GM23338 (cell line): ENCODE measurements around the gene GPR3. TPM values are rescaled to one million over a fixed set of nuclear protein-coding genes. Genes with fewer than 3 reads are reported as not detected.

Experiments
- ATAC-seq: fragments of 200-7000 bp; cut with Tn5 transposase; 3 replicates; pipeline ENCODE4 v1.9.1; 2020
- DNase-seq: peaks from one replicate; pipeline ENCODE4 v3.0.0-alpha.2; 2015; ENCODE audit warnings: low spot score
- H2AFZ ChIP-seq: fragments of 200-600 bp; sonication (generic); 2 replicates; pipeline ENCODE4 v1.8.0; 2016; ENCODE audit warnings: antibody characterized with exemption, mild to moderate bottlenecking, moderate library complexity
- H3F3A ChIP-seq: fragments of 200-600 bp; sonication (generic); replicated peaks from 2 replicates; pipeline ENCODE4 v1.8.0; 2017; ENCODE audit warnings: antibody characterized with exemption, mixed run types, low read depth
- H3K27ac ChIP-seq: fragments of 200-600 bp; sonication (generic); 2 replicates; pipeline ENCODE4 v1.6.1; 2016; ENCODE audit warnings: low read depth
- H3K27me3 ChIP-seq: fragments of 200-600 bp; sonication (generic); 2 replicates; pipeline ENCODE4 v1.8.0; 2016; ENCODE audit warnings: mild to moderate bottlenecking, mixed run types, moderate library complexity; ENCODE audit not compliant: insufficient read depth
- H3K36me3 ChIP-seq: fragments of 200-600 bp; sonication (generic); 2 replicates; pipeline ENCODE4 v1.8.0; 2016; ENCODE audit warnings: mild to moderate bottlenecking; ENCODE audit not compliant: insufficient read depth
- H3K4me1 ChIP-seq: fragments of 200-600 bp; sonication (generic); 2 replicates; pipeline ENCODE4 v1.8.0; 2016; ENCODE audit warnings: mild to moderate bottlenecking, moderate library complexity; ENCODE audit not compliant: insufficient read depth
- H3K4me2 ChIP-seq: fragments of 200-600 bp; sonication (generic); 2 replicates; pipeline ENCODE4 v1.7.1; 2017; ENCODE audit warnings: mixed run types
- H3K4me3 ChIP-seq: fragments of 200-600 bp; sonication (generic); 2 replicates; pipeline ENCODE4 v1.6.1; 2016; ENCODE audit warnings: mixed run types
- H3K79me2 ChIP-seq: fragments of 200-600 bp; sonication (generic); replicated peaks from 2 replicates; pipeline ENCODE4 v1.8.0; 2017; ENCODE audit warnings: mild to moderate bottlenecking; ENCODE audit not compliant: insufficient read depth
- H3K9me2 ChIP-seq: fragments of 200-600 bp; sonication (generic); 2 replicates; pipeline ENCODE4 v1.8.0; 2017; ENCODE audit not compliant: insufficient read depth
- H4K20me1 ChIP-seq: fragments of 200-600 bp; sonication (generic); replicated peaks from 2 replicates; pipeline ENCODE4 v1.8.0; 2017; ENCODE audit warnings: mild to moderate bottlenecking; ENCODE audit not compliant: insufficient read depth
- H3K27ac Mint-ChIP-seq: 2 replicates; pipeline ENCODE4 v1.8.0; 2020; ENCODE audit warnings: inconsistent platforms, mild to moderate bottlenecking, moderate library complexity, mixed read lengths
- H3K27me3 Mint-ChIP-seq: 3 replicates; pipeline ENCODE4 v1.8.0; 2022; ENCODE audit warnings: low read depth, mild to moderate bottlenecking, moderate library complexity, mixed read lengths, inconsistent platforms; ENCODE audit not compliant: insufficient read depth, poor library complexity
- H3K36me3 Mint-ChIP-seq: 3 replicates; pipeline ENCODE4 v1.8.0; 2021; ENCODE audit warnings: low read depth, mild to moderate bottlenecking, inconsistent platforms, moderate library complexity, mixed read lengths
- H3K4me1 Mint-ChIP-seq: 3 replicates; pipeline ENCODE4 v1.8.0; 2020; ENCODE audit warnings: mild to moderate bottlenecking, inconsistent platforms, mixed read lengths
- H3K4me3 Mint-ChIP-seq: 3 replicates; pipeline ENCODE4 v1.8.0; 2021; ENCODE audit warnings: moderate library complexity, mild to moderate bottlenecking, inconsistent platforms, mixed read lengths
- H3K9me3 Mint-ChIP-seq: 3 replicates; pipeline ENCODE4 v1.8.0; 2020; ENCODE audit warnings: moderate library complexity, mild to moderate bottlenecking, inconsistent platforms, mixed read lengths
- CTCF ChIP-seq, 2 experiments: fragments of 200-600 bp in 1 of 2; sonication (generic) in 1 of 2; conservative IDR thresholded peaks; 2 replicates each; pipeline versions ENCODE4 v1.5.1 to v1.6.1; 2016 to 2017; ENCODE audit warnings: antibody characterized with exemption in 2 of 2, low read depth in 2 of 2, mild to moderate bottlenecking in 2 of 2, moderate library complexity in 1 of 2
- EZH2 ChIP-seq: fragments of 200-600 bp; sonication (generic); IDR thresholded peaks from one replicate; pipeline ENCODE4 v1.8.0; 2017; ENCODE audit warnings: antibody characterized with exemption, mild to moderate bottlenecking, low read depth; ENCODE audit not compliant: unreplicated experiment
- JUNB ChIP-seq: IDR thresholded peaks from one replicate; pipeline ENCODE4 v1.6.1; 2016; ENCODE audit warnings: antibody characterized with exemption; ENCODE audit not compliant: unreplicated experiment
- NANOG ChIP-seq: IDR thresholded peaks from 2 replicates; pipeline ENCODE4 v1.6.1; 2016; ENCODE audit warnings: antibody characterized with exemption, borderline replicate concordance
- POLR2AphosphoS5 ChIP-seq: IDR thresholded peaks from 2 replicates; pipeline ENCODE4 v1.6.1; 2016; ENCODE audit warnings: antibody characterized with exemption, low read depth
- ZNF331 ChIP-seq: fragments of 250-450 bp; sonication (Bioruptor Pico); IDR thresholded peaks from 2 replicates; pipeline ENCODE4 v1.5.0; 2020; ENCODE audit warnings: low read depth, mild to moderate bottlenecking, moderate library complexity
- ZNF462 ChIP-seq: fragments of 250-450 bp; sonication (Bioruptor Pico); IDR thresholded peaks from 2 replicates; pipeline ENCODE4 v1.5.0; 2020; ENCODE audit warnings: mild to moderate bottlenecking, moderate library complexity
- polyA plus RNA-seq: library from polyadenylated mRNA; unstranded; fragments of >200 nt; fragmentation: Nextera tagmentation; extraction: Ambion mirVana; gene quantifications from 2 replicates; pipeline ENCODE4 v1.2.1, GENCODE V29; 2016
- total RNA-seq: library from RNA; depleted of rRNA; stranded (reverse); fragments of >200 nt; shearing (Covaris generic); gene quantifications from 2 replicates; pipeline ENCODE4 v1.2.3, GENCODE V29; 2014
- TF ChIP-seq, protein P1 (sequence below): IDR thresholded peaks from one replicate; pipeline ENCODE4 v1.6.1; 2018; ENCODE audit warnings: antibody characterized with exemption; ENCODE audit not compliant: unreplicated experiment

Gene GPR3
- total and polyA plus RNA-seq, 2 experiments from 2014 or later: 5.9 to 9.1 TPM

GRCh38 chr1:27374362-27375086, 17.9 kb upstream of the GPR3 start, which contains the start of gene FCN3:
Gene FCN3, minus strand, starts transcription at chr1:27374824. Its CDS starts 6 bp downstream, at chr1:27374818.
- Mint-ChIP-seq H3K27me3 (no peaks in the 10 kb centered on the region), H3K4me3 (no peak within 1 kb of the TSS), H3K4me1 (peaks cover 7% of the 10 kb centered on the region; the same call in 1 of the 3 replicates), H3K9me3 (no peaks in the 10 kb centered on the region), H3K36me3 (no peaks in the 10 kb centered on the region), H3K27ac (no peak within 1 kb of the TSS)
- no peaks in the 10 kb centered on the region for H3F3A ChIP-seq
- no peak for DNase-seq
- no peak within 1 kb of the TSS for H2AFZ ChIP-seq
- H3K4me1 ChIP-seq: no peaks in the 10 kb centered on the region; the same call in 1 of the 2 replicates
- H3K27ac ChIP-seq: no peak within 1 kb of the TSS
- H3K9me2 ChIP-seq: no peaks in the 10 kb centered on the region
- H3K27me3 ChIP-seq: no peaks in the 10 kb centered on the region
- no peaks in the 10 kb centered on the region for H3K36me3 ChIP-seq
- H3K79me2 ChIP-seq: no peaks in the 10 kb centered on the region
- H3K4me2 ChIP-seq: no peak within 1 kb of the TSS
- no peak for TF ChIP-seq ZNF331
- H4K20me1 ChIP-seq: no peaks in the 10 kb centered on the region
- H3K4me3 ChIP-seq: no peak within 1 kb of the TSS
- no peak for ATAC-seq

DNA sequence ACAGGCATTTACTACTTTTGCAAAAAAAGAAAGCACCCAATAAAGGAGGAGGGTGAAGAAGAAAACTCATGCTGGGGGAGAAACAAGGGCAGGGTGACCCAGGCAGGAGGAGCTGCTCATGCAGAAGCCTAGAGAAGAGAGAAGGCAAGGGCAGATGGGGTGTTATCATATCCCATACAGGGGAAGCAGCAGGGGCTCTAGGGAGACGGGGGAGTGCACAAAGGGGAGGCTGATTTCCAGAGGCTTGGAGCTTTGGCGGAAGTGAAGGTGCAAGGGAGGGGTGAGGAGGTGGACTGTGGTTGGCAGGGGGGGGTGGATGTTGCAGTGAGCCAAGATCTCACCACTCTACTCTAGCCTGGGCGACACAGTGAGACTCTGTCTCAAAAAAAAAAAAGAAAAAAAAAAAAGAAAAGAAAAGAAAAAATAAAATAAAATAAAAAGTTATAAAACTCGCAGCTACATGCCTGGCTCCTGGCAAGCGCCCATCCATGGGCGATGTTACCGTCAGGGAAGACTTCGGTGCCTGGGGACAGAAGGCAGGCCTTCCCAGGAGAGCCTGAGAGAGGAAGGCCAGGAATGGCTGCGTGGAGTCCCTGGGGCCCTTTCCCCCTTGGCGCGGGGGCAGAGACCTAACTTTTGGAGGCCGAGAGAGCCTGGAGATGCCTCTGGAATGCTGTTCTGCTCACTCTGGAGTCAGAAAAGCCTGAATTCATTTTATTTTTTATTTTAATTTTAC, 14.5 kb upstream of the GPR3 start:
- H3K79me2 ChIP-seq: no peaks in the 10 kb centered on the region
- H3K4me3 ChIP-seq: no peak overlapping the region
- H3K4me1 ChIP-seq: 0 out of 2 replicates have a peak, but pooled peaks cover 3% of the 10 kb centered on the region
- no peaks in the 10 kb centered on the region for H3K36me3 ChIP-seq
- H4K20me1 ChIP-seq: no peaks in the 10 kb centered on the region
- Mint-ChIP-seq H3K36me3 (no peaks in the 10 kb centered on the region), H3K4me1 (peaks cover 7% of the 10 kb centered on the region; the same call in 1 of the 3 replicates), H3K27ac (no peak overlapping the region), H3K9me3 (no peaks in the 10 kb centered on the region), H3K4me3 (no peak overlapping the region), H3K27me3 (peaks cover 8% of the 10 kb centered on the region)
- H3K9me2 ChIP-seq: no peaks in the 10 kb centered on the region
- no peaks in the 10 kb centered on the region for H3F3A ChIP-seq
- no peak overlapping the region for H3K27ac ChIP-seq
- no peak overlapping the region for H2AFZ ChIP-seq
- DNase-seq (no peak), ATAC-seq (no peak)
- H3K4me2 ChIP-seq: no peak overlapping the region
- H3K27me3 ChIP-seq: peaks cover 5% of the 10 kb centered on the region
- TF ChIP-seq EZH2: no peak
- TF ChIP-seq ZNF331: no peak
- no peak for TF ChIP-seq NANOG
- no peak for TF ChIP-seq ZNF462 (CRISPR knock-in tag)
- TF ChIP-seq POLR2AphosphoS5: no peak
- no peak for TF ChIP-seq CTCF (conservative IDR thresholded peaks at IDR 0.05; ENCODE audit: low read depth in 2 of 2)
- no peak for TF ChIP-seq JUNB
- TF ChIP-seq, protein P1, sequence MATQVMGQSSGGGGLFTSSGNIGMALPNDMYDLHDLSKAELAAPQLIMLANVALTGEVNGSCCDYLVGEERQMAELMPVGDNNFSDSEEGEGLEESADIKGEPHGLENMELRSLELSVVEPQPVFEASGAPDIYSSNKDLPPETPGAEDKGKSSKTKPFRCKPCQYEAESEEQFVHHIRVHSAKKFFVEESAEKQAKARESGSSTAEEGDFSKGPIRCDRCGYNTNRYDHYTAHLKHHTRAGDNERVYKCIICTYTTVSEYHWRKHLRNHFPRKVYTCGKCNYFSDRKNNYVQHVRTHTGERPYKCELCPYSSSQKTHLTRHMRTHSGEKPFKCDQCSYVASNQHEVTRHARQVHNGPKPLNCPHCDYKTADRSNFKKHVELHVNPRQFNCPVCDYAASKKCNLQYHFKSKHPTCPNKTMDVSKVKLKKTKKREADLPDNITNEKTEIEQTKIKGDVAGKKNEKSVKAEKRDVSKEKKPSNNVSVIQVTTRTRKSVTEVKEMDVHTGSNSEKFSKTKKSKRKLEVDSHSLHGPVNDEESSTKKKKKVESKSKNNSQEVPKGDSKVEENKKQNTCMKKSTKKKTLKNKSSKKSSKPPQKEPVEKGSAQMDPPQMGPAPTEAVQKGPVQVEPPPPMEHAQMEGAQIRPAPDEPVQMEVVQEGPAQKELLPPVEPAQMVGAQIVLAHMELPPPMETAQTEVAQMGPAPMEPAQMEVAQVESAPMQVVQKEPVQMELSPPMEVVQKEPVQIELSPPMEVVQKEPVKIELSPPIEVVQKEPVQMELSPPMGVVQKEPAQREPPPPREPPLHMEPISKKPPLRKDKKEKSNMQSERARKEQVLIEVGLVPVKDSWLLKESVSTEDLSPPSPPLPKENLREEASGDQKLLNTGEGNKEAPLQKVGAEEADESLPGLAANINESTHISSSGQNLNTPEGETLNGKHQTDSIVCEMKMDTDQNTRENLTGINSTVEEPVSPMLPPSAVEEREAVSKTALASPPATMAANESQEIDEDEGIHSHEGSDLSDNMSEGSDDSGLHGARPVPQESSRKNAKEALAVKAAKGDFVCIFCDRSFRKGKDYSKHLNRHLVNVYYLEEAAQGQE: no peak
